ENCODE measurements around the gene NANOS1.

DNA sequence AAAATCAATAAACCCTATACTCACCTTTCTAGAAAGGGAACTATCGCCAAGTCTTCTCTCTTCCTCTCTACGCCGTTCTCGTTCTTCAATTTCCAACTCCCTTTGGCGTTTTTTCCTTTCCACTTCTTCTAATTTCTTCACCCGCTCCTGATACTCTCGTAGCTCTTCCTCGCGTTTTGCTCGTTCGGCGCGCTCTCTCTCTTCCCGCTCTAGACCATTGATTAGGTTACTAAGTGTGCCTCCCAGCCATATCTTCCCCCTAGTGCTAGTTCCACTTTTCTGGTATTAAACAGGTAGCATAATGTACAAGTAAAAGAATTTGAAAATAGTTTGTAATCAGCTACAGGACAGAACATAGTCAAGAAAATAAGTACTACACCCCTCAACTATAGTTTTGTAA lies 20.3 kb downstream of the NANOS1 start:
- TF ChIP-seq TAF1 (IDR thresholded peaks at IDR 0.05; ENCODE audit: low read depth, low read length) (no peak), POLR2A (IDR thresholded peaks at IDR 0.05; ENCODE audit: low read depth, low read length) (no peak), POLR2AphosphoS5 (IDR thresholded peaks at IDR 0.05; ENCODE audit: low read depth, low read length) (no peak)
